Vagina (tissue), 2 donors: ENCODE measurements around the gene IL24.

ENCODE experiments used
- POLR2A ChIP-seq, 2 donors: fragments of 450-650 bp; IDR thresholded peaks; one replicate each; pipeline ENCODE4 v1.6.1; 2017; ENCODE audit warnings: antibody characterized with exemption in 2 of 2, mild to moderate bottlenecking in 2 of 2, moderate library complexity in 2 of 2
- POLR2AphosphoS5 ChIP-seq, 2 donors: sonication (generic); formaldehyde crosslinking; IDR thresholded peaks; one replicate each; pipeline ENCODE4 v1.9.0; 2017; ENCODE audit warnings: antibody characterized with exemption in 2 of 2, mild to moderate bottlenecking in 2 of 2, low read depth in 1 of 2; ENCODE audit not compliant: insufficient read depth in 1 of 2
- TF ChIP-seq, protein P1 (sequence below), 3 experiments: fragments of 450-650 bp in 2 of 3; fragments of 200-600 bp in 1 of 3; sonication (generic) in 1 of 3; IDR thresholded peaks; one replicate each; pipeline ENCODE4 v1.5.1; 2017 to 2019; ENCODE audit warnings: antibody characterized with exemption in 3 of 3, mild to moderate bottlenecking in 2 of 3, moderate library complexity in 2 of 3

DNA sequence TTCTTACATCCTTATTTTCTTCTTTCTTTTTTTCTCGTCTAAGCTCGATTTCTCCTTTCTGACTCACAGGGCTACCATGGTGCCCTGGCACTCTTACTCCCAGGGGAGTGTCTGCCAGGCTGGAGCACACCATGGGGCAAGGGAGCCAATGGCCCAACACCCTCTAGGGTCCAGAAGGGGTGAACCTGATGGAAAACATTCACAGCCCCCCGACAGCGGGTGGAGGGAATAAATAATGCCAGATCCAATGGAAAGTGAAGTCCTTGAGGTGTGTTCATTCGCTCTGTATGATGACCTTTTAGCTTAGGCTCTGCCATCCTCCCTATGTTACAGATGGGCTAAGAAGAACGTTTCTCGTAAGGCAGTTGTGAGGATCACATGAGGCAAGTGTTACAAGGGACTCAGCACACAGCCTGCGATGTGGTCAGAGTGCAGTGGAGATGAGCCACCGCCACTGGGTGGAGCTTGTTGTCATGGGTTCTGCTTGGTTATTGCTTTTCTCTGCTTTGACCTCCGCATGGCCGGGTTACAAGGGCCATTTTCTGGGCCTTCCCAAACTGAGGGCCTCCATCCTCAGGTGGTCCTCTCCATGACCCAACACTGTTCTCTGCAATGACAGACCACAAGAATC, 28.0 kb downstream of the IL24 start:
- TF ChIP-seq, protein P1, sequence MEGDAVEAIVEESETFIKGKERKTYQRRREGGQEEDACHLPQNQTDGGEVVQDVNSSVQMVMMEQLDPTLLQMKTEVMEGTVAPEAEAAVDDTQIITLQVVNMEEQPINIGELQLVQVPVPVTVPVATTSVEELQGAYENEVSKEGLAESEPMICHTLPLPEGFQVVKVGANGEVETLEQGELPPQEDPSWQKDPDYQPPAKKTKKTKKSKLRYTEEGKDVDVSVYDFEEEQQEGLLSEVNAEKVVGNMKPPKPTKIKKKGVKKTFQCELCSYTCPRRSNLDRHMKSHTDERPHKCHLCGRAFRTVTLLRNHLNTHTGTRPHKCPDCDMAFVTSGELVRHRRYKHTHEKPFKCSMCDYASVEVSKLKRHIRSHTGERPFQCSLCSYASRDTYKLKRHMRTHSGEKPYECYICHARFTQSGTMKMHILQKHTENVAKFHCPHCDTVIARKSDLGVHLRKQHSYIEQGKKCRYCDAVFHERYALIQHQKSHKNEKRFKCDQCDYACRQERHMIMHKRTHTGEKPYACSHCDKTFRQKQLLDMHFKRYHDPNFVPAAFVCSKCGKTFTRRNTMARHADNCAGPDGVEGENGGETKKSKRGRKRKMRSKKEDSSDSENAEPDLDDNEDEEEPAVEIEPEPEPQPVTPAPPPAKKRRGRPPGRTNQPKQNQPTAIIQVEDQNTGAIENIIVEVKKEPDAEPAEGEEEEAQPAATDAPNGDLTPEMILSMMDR (IDR thresholded peaks at IDR 0.05): no peak
- TF ChIP-seq POLR2AphosphoS5 (IDR thresholded peaks at IDR 0.05; ENCODE audit: insufficient read depth in 1 of 2, low read depth in 1 of 2) (no peak), POLR2A (IDR thresholded peaks at IDR 0.05) (no peak)
